HG03060 (cell line): ENCODE data around the gene PRKG1.

Experiments used
- ATAC-seq: cut with Tn5 transposase; IDR thresholded peaks from one replicate; pipeline ENCODE4 v1.9.1; 2021; ENCODE audit warnings: low read depth, moderate number of reproducible peaks; ENCODE audit not compliant: unreplicated experiment

PRKG1 gene

GRCh38 chr10:51886438-51887068, 812.3 kb downstream of the PRKG1 start:
- no peak for ATAC-seq

GRCh38 chr10:51888263-51888662, 814.0 kb downstream of the PRKG1 start:
- ATAC-seq, result no peak

- no peak for ATAC-seq
These were observed 818.0 kb downstream of the PRKG1 start for GRCh38 chr10:51892313-51892712.

DNA sequence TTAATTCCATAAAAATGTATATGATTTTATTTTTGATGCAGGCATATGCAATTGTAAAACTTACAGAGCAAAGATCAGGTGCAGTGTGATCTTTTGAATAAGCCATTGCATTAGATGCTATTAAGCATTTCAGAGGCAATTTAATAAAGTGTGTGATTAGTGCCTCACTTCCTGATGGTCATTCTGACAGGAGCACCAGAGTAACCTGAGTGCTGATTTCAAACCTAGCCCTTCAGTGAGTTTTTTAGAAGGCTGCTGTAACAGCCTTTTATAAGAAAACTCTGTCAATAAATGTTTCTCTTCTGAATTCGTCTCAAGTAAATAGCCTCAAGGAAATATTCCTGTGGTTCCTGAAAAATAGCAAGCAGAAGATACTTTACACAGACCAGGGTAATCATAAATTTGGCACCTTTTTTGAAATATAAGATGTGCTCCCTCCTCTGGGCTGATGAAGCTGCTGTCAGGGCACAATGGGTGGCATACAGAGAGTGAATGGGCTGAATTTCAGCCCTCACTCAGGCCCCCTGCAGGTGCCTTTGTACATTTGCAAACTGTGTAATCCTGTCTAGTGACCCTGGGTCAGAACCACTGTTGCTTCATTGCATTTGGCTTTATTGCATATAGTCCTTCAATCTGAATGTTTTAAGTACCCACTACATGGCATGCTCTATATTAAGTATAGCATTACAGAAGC, 818.8 kb downstream of the PRKG1 start:
- no peak for ATAC-seq

- no peak for ATAC-seq
These were observed 820.7 kb downstream of the PRKG1 start for GRCh38 chr10:51894771-51895578.

DNA sequence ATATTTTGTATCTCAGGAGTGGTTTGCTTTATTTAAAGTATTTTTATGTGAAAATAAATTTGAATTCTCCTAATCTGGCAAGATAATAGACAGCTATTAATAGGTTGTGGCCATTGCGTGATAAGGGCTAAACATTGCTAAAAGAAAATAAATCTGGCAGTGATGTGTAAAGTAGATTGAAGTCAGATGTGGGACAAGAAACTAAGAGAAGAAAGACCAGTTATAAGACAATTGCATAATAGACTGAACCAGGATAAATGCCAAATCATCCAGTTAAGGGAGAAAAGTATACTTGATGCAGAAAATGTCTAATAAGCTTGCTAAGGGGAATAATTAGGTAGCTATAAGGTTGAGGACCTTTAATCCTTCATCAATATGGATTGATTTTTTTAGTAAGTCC, 822.6 kb downstream of the PRKG1 start:
- ATAC-seq, result no peak

DNA sequence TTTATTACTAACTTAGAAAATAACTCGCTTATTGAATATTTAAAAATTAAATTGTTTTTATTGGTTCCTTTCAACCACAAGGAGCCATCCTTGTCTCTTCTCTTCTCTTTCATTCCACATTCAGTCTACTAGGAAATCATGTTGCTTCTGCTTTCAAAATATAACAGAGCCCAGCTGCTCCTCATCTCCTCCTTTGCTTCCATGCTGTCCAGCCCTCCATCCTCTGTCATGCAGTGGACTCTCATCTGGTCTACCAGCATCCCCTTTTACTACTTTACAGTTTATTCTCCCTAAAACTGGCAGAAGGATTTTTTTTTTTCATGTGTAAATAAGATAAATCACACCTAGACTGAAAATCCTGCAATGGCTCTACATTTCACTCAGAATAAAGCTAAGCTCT, 823.3 kb downstream of the PRKG1 start:
- ATAC-seq, result no peak

- no peak for ATAC-seq
These were observed 825.9 kb downstream of the PRKG1 start for GRCh38 chr10:51900180-51900579.

- no peak for ATAC-seq
These were observed 829.4 kb downstream of the PRKG1 start for GRCh38 chr10:51903675-51904074.

- ATAC-seq, result no peak
These were observed 830.7 kb downstream of the PRKG1 start for GRCh38 chr10:51905032-51905431.

- no peak for ATAC-seq
These were observed 833.1 kb downstream of the PRKG1 start for GRCh38 chr10:51907361-51907760.

DNA sequence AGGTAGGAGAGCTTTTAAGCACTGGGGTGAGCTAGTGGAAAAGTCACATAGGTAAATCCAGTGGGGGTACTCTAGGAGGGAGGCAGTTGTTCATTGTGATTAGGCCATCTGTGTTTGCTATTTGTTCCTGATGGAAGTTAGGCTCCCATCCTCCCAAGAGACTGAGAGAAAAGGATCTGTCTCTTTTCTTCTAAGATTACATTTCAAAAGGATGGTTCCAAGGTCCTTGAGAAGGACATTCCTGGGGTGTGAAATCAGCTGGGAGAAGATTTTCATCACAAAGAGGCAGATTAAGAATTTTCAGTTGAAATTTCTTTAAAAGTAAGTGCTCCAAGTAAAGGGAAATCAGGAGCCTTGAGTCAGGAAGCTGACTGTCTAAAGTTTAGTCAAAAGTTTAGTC, 835.9 kb downstream of the PRKG1 start:
- ATAC-seq, result no peak

DNA sequence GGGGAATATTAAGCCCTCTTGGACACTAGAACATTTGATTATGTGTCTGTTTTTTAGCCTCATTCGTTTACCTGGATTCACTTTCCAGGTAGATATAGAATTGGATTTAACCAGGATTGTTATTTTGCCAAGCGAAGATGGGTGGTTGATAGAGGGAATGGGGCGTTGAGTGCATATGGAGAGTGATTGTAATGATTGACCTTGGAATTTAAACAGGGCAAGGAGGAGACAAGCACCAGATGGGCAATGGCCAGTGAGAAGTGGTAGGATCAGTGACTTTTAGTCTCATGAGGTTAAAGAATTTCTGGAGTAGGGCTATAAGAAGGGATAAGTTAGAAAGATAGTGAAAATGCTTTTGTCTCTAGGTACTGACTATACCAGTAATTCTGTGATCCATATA, 836.3 kb downstream of the PRKG1 start:
- ATAC-seq, result no peak

- no peak for ATAC-seq
These were observed 837.4 kb downstream of the PRKG1 start for GRCh38 chr10:51911723-51912122.

- ATAC-seq, result no peak
These were observed 840.8 kb downstream of the PRKG1 start for GRCh38 chr10:51915031-51915542.

- no peak for ATAC-seq
These were observed 844.2 kb downstream of the PRKG1 start for GRCh38 chr10:51918440-51918839.

DNA sequence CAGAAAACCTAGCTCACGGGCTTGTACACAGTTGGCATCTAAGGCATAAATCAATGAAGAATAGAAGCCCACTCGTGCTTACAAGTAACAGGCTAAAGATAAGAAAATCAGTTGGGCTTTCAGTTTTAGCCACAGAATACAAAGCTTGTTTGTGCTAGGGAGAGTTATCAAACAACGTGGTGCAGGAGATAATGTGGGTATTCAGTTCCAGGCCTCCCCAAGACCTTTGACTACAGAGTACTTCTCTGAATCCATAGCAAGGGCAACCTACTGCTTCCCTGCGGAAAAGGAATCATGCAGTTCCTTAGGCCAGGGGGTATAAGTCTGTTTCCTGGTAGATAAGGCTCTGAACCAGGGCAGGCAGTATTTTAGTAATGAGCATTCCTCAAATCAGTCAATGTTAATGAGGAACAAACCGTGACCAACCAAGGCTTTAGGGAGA, 844.6 kb downstream of the PRKG1 start:
- peak; percentile 51 for ATAC-seq

DNA sequence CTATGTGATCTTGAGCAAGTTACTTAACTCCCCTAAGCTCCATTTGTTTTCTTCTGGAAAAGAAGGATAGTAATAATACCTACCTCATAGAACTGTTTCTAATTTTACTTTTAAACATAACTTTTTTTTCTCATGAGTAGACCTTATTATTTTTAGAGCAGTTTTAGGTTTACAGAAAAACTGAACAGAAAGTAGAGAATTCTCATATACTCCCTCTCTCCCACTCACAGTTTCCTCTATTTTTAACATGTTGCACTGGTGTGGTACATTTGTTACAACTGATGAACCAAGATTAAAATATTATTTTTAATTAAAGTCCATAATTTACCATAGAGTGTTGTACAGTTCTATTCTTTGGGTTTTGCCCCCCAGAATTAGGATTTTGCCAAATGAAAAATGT, 846.4 kb downstream of the PRKG1 start:
- ATAC-seq, result no peak

DNA sequence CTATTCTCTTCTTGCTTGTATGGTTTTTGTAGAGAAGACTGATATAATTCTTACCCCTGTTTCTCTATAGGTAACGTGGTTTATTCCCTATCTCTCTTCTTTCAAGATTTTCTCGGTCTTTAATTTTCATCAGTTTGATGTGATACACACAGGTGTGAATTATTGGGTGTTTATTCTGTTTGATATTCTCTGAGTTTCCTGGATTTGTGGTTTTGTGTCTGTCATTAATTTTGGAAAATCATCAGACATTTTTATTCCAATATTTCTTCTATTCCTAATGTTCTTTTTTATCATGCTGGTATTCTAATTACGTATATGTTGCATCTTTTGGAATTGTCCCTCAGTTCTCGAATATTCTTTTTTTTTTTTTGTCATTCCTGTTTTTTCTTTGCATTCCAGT, 850.1 kb downstream of the PRKG1 start:
- no peak for ATAC-seq

- no peak for ATAC-seq
These were observed 852.0 kb downstream of the PRKG1 start for GRCh38 chr10:51926337-51926736.

DNA sequence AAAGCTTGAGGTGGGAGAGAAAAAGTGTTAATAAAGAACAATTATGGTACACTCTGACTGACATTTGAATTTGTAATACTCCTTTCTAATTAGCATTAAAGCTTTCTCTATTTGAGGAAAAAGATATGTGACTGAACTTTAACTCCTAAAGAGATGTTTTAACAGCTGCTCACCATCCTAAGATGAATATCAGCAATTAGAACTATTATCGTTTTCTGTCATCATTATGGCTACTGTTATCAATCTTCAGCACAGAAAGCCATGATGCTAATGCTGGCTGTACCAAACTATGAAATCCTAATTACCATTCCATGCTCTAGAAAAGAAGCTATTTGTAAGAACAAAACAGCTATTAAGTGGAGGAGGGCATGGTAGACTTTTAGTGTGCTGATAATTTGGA, 853.9 kb downstream of the PRKG1 start:
- ATAC-seq, result no peak
